Measurements from ENCODE around the gene TGM6. TPM values are rescaled to one million over a fixed set of nuclear protein-coding genes. Genes with fewer than 3 reads are reported as not detected.

Gene TGM6
- total and polyA plus RNA-seq, 9 of the 15 experiments (the other 6 are each of a cell fraction or from before 2014, with no cell fraction given), result not detected

DNA sequence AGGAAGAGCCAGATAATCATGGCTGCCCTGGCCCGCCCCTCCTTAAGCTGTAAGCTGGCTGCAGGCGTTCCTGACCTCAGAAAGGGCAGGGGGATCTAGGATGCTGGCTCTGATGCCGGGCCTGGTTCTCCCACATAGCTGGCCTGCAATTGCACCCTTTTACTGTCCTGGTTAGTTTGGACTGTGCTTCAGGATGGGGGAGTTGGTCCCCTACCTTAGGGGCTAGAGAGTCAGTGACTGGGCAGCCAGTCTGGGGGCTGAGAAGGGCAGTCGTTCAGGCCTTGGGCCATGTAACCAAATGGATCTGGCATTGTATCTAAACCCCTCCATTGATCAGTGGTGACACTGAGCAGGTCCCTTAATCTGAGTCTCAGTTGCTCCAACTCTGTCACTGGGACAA, 44.2 kb upstream of the TGM6 start:
- Histone ChIP-seq H3K9me1 (ENCODE audit: control insufficient read depth, insufficient read depth, low read length) (no peaks in the 10 kb centered on the region), H3K4me1 (replicated peaks in 1 of 2; ENCODE audit: control insufficient read depth in 2 of 2, insufficient read depth in 2 of 2, low read length in 2 of 2) (no peaks in the 10 kb centered on the region; a peak in 1 of 5 replicates), H4K20me1 (replicated peaks; ENCODE audit: control insufficient read depth, insufficient read depth, low read length) (no peaks in the 10 kb centered on the region), H3K9me3 (replicated peaks; ENCODE audit: control insufficient read depth, insufficient read depth, low read depth, low read length) (no peaks in the 10 kb centered on the region), H3K4me3 (no peak overlapping the region), H3K79me2 (ENCODE audit: control insufficient read depth, insufficient read depth, low read length) (no peaks in the 10 kb centered on the region), H3K9ac (ENCODE audit: insufficient read depth in 1 of 2, low read depth in 2 of 2, low read length in 2 of 2) (no peak overlapping the region), H3K27ac (ENCODE audit: extremely low read depth, low read depth, low read length) (no peak overlapping the region), H2AFZ (ENCODE audit: low read depth, low read length) (no peak overlapping the region), H3K36me3 (ENCODE audit: control insufficient read depth, insufficient read depth, low read length) (no peaks in the 10 kb centered on the region), H3K27me3 (ENCODE audit: control insufficient read depth in 2 of 2, insufficient read depth in 2 of 2, low read length in 2 of 2) (peaks cover 2 to 34% of the 10 kb centered on the region in 2 experiments; a peak in 4 of 5 replicates), H3K4me2 (ENCODE audit: insufficient read depth, low read length) (no peak overlapping the region)
- CTCF ChIA-PET (ENCODE audit: low intra/inter-chr PET ratio), result no interaction called here
- WGBS (ENCODE audit: insufficient coverage, low coverage, missing lambda C conversion rate), result 7% methylated on average over 3 of the region's 4 CpGs
- POLR2A ChIA-PET, result no interaction called here
- BruUV-seq (replicated peaks), result no TSS peak
- no peak for ATAC-seq
- in situ Hi-C loops (cut with MboI) (no loop called here), intact Hi-C loops (cut with micrococcal nuclease) (loop anchor here (10.0 kb wide), 1 partner anchor 72 kb away; no protein-coding TSS in a partner anchor)
- DNase-seq (ENCODE audit: extremely low read depth in 1 of 4, low spot score in 3 of 4), result no peak
- FAIRE-seq, result no peak
- TF ChIP-seq ZNF79 (CRISPR knock-in tag; IDR thresholded peaks at IDR 0.05; ENCODE audit: low read depth) (no peak), FOXJ3 (CRISPR knock-in tag; IDR thresholded peaks at IDR 0.05) (no peak)

DNA sequence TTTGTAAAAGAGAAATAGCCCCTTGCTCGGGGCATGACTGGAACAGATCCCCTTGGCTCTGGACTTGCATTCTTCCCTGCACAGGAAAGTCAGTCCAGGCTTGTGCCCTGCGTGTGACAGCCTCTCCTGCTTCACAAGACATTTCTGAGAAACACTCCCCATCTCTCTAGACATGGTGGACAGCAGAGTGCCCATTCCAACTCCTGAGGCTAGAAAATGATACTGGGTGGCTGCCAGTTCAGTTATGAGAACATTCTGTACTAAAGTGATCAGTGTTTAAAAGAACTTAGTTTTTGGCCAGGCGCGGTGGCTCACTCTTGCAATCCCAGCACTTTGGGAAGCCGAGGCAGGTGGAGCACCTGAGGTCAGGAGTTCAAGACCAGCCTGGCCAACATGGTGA, 43.6 kb upstream of the TGM6 start:
- Histone ChIP-seq H3K4me1 (replicated peaks in 1 of 2; ENCODE audit: control insufficient read depth in 2 of 2, insufficient read depth in 2 of 2, low read length in 2 of 2) (no peaks in the 10 kb centered on the region; a peak in 1 of 5 replicates), H3K36me3 (ENCODE audit: control insufficient read depth, insufficient read depth, low read length) (no peaks in the 10 kb centered on the region), H3K9ac (ENCODE audit: insufficient read depth in 1 of 2, low read depth in 2 of 2, low read length in 2 of 2) (no peak overlapping the region), H3K9me1 (ENCODE audit: control insufficient read depth, insufficient read depth, low read length) (no peaks in the 10 kb centered on the region), H3K79me2 (ENCODE audit: control insufficient read depth, insufficient read depth, low read length) (no peaks in the 10 kb centered on the region), H3K4me3 (no peak overlapping the region), H3K27ac (ENCODE audit: extremely low read depth, low read depth, low read length) (no peak overlapping the region), H3K27me3 (ENCODE audit: control insufficient read depth in 2 of 2, insufficient read depth in 2 of 2, low read length in 2 of 2) (peaks cover 2 to 28% of the 10 kb centered on the region in 2 experiments; a peak in 4 of 5 replicates), H3K4me2 (ENCODE audit: insufficient read depth, low read length) (no peak overlapping the region), H3K9me3 (replicated peaks; ENCODE audit: control insufficient read depth, insufficient read depth, low read depth, low read length) (no peaks in the 10 kb centered on the region), H2AFZ (ENCODE audit: low read depth, low read length) (no peak overlapping the region), H4K20me1 (replicated peaks; ENCODE audit: control insufficient read depth, insufficient read depth, low read length) (no peaks in the 10 kb centered on the region)
- intact Hi-C loops (cut with micrococcal nuclease), result loop anchor here (10.0 kb wide), 1 partner anchor 72 kb away; no protein-coding TSS in a partner anchor
- DNase-seq (ENCODE audit: extremely low read depth in 1 of 4, low spot score in 3 of 4) (no peak), FAIRE-seq (no peak), ATAC-seq (no peak)
- 19% methylated on average over 3 of the region's 5 CpGs for WGBS (ENCODE audit: insufficient coverage, low coverage, missing lambda C conversion rate)
- CTCF ChIA-PET (ENCODE audit: low intra/inter-chr PET ratio), result no interaction called here
- POLR2A ChIA-PET, result no interaction called here
- in situ Hi-C loops (cut with MboI), result no loop called here
- no TSS peak for BruUV-seq (replicated peaks)
- no peak for TF ChIP-seq NR0B1 (IDR thresholded peaks at IDR 0.05; ENCODE audit: partially characterized antibody)
- no peak for TF ChIP-seq ZNF449 (CRISPR knock-in tag; IDR thresholded peaks at IDR 0.05)
- TF ChIP-seq ZNF347 (CRISPR knock-in tag; IDR thresholded peaks at IDR 0.05; ENCODE audit: low read depth), result no peak
- no peak for TF ChIP-seq CUX1 (CRISPR knock-in tag; IDR thresholded peaks at IDR 0.05)

Data from K562 (cell line).